Osteocyte (in vitro differentiated cells): ENCODE measurements around the gene NOD2. TPM values are rescaled to one million over a fixed set of nuclear protein-coding genes. Genes with fewer than 3 reads are reported as not detected.

Experiments used
- DNase-seq: peaks from one replicate; pipeline ENCODE4 v3.0.0; 2021; ENCODE audit warnings: mixed read lengths; ENCODE audit not compliant: unreplicated experiment; ENCODE audit errors: extremely low spot score
- H3K27ac Mint-ChIP-seq: one replicate; pipeline ENCODE4 v1.8.0; 2021; ENCODE audit warnings: mild to moderate bottlenecking, mixed read lengths; ENCODE audit not compliant: unreplicated experiment
- H3K27me3 Mint-ChIP-seq: one replicate; pipeline ENCODE4 v1.8.0; 2021; ENCODE audit warnings: mixed read lengths; ENCODE audit not compliant: unreplicated experiment
- H3K36me3 Mint-ChIP-seq: one replicate; pipeline ENCODE4 v1.8.0; 2021; ENCODE audit warnings: mixed read lengths; ENCODE audit not compliant: unreplicated experiment
- H3K4me1 Mint-ChIP-seq: one replicate; pipeline ENCODE4 v1.8.0; 2021; ENCODE audit warnings: mixed read lengths; ENCODE audit not compliant: unreplicated experiment
- H3K4me3 Mint-ChIP-seq: one replicate; pipeline ENCODE4 v1.8.0; 2021; ENCODE audit warnings: mild to moderate bottlenecking, moderate library complexity, mixed read lengths; ENCODE audit not compliant: unreplicated experiment
- H3K9me3 Mint-ChIP-seq: one replicate; pipeline ENCODE4 v1.8.0; 2021; ENCODE audit warnings: mixed read lengths; ENCODE audit not compliant: unreplicated experiment
- CTCF ChIP-seq: fragments of 200-600 bp; sonication (generic); IDR thresholded peaks from 2 replicates; pipeline ENCODE4 v1.5.0; 2021; ENCODE audit warnings: antibody characterized with exemption, mild to moderate bottlenecking, moderate library complexity
- total RNA-seq: library from RNA; stranded (reverse); gene quantifications from 2 replicates; pipeline ENCODE4 v1.2.1, GENCODE V29; 2021

Gene NOD2
- total RNA-seq, 1 donor from 2014 or later = not detected

GRCh38 chr16:50673496-50674275 lies 19.7 kb upstream of the NOD2 start:
- TF ChIP-seq CTCF = no peak

GRCh38 chr16:50674831-50675230 lies 18.6 kb upstream of the NOD2 start:
- Mint-ChIP-seq H3K9me3 (peaks cover 11% of the 10 kb centered on the region), H3K4me1 (no peaks in the 10 kb centered on the region), H3K4me3 (no peak overlapping the region), H3K27me3 (no peaks in the 10 kb centered on the region), H3K27ac (no peak overlapping the region), H3K36me3 (no peaks in the 10 kb centered on the region)
- TF ChIP-seq CTCF = no peak
- no peak for DNase-seq

More at GRCh38 chr16:50673496-50674275, 19.7 kb upstream of the NOD2 start:
- DNase-seq = no peak
- Mint-ChIP-seq H3K4me3 (no peak overlapping the region), H3K4me1 (no peaks in the 10 kb centered on the region), H3K27me3 (no peaks in the 10 kb centered on the region), H3K36me3 (no peaks in the 10 kb centered on the region), H3K9me3 (peaks cover 11% of the 10 kb centered on the region), H3K27ac (no peak overlapping the region)

- DNase-seq = no peak
- Mint-ChIP-seq H3K27me3 (no peaks in the 10 kb centered on the region), H3K4me1 (no peaks in the 10 kb centered on the region), H3K4me3 (no peak overlapping the region), H3K36me3 (no peaks in the 10 kb centered on the region), H3K9me3 (peaks cover 11% of the 10 kb centered on the region), H3K27ac (no peak overlapping the region)
- TF ChIP-seq CTCF = no peak
Measured at GRCh38 chr16:50675686-50676610, 17.5 kb upstream of the NOD2 start.

GRCh38 chr16:50676684-50677225 lies 16.7 kb upstream of the NOD2 start:
- TF ChIP-seq CTCF = no peak
- DNase-seq = no peak
- Mint-ChIP-seq H3K27me3 (no peaks in the 10 kb centered on the region), H3K4me3 (no peak overlapping the region), H3K4me1 (no peaks in the 10 kb centered on the region), H3K27ac (no peak overlapping the region), H3K9me3 (peaks cover 6% of the 10 kb centered on the region), H3K36me3 (no peaks in the 10 kb centered on the region)
